Breast epithelium (tissue), 4 donors: ENCODE results near the gene MYD88. TPM values are rescaled to one million over a fixed set of nuclear protein-coding genes. Genes with fewer than 3 reads are reported as not detected.

Experiments
- DNase-seq, 2 donors: peaks; one replicate each; pipeline ENCODE4 v3.0.0-alpha.2; 2019; ENCODE audit warnings: low spot score in 2 of 2
- H3K27ac ChIP-seq, 2 donors: fragments of 200-600 bp; sonication (generic) in 1 of 2; one replicate each; pipeline ENCODE4 v1.5.1; 2016 to 2019; ENCODE audit warnings: mild to moderate bottlenecking in 1 of 2
- H3K27me3 ChIP-seq, 2 donors: fragments of 200-600 bp; sonication (generic) in 1 of 2; one replicate each; pipeline versions ENCODE4 v1.5.1 to v1.6.0; 2017 to 2019; ENCODE audit warnings: control low read depth in 1 of 2, mild to moderate bottlenecking in 1 of 2
- H3K36me3 ChIP-seq: fragments of 200-600 bp; one replicate; pipeline ENCODE4 v1.5.1; 2019
- H3K4me1 ChIP-seq, 2 donors: fragments of 200-600 bp; sonication (generic); one replicate each; pipeline ENCODE4 v1.5.1; 2016 to 2019; ENCODE audit warnings: control low read depth in 1 of 2
- H3K4me3 ChIP-seq, 3 donors: fragments of 200-600 bp; sonication (generic); 1 replicate in 2 of 3; 2 replicates in 1 of 3; pipeline ENCODE4 v1.5.1; 2016 to 2019; ENCODE audit warnings: mild to moderate bottlenecking in 3 of 3, moderate library complexity in 2 of 3
- H3K9me3 ChIP-seq, 2 donors: fragments of 200-600 bp; sonication (generic) in 1 of 2; one replicate each; pipeline ENCODE4 v1.5.1; 2016 to 2019; ENCODE audit warnings: control low read depth in 1 of 2
- POLR2A ChIP-seq: fragments of 450-650 bp; IDR thresholded peaks from one replicate; pipeline ENCODE4 v1.6.1; 2016; ENCODE audit warnings: antibody characterized with exemption, mild to moderate bottlenecking, moderate library complexity
- POLR2AphosphoS5 ChIP-seq, 3 donors: sonication (generic); formaldehyde crosslinking; IDR thresholded peaks; one replicate each; pipeline ENCODE4 v1.6.1; 2017; ENCODE audit warnings: antibody characterized with exemption in 3 of 3
- intact Hi-C: fragments of 100-400 bp; cut with DNase I; formaldehyde crosslinking; loops from one replicate; pipeline ENCODE4 v1.15.1; 2023; ENCODE audit warnings: low total_unique reads
- total RNA-seq, 3 donors: library from RNA; depleted of rRNA; stranded (reverse); fragments of >200 nt; gene quantifications; one replicate each; pipeline ENCODE4 v1.1.0, GENCODE V29; 2016
- TF ChIP-seq, protein P1 (sequence below), 3 donors: fragments of 450-650 bp; IDR thresholded peaks; one replicate each; pipeline ENCODE4 v1.5.1; 2016 to 2017; ENCODE audit warnings: antibody characterized with exemption in 3 of 3, mild to moderate bottlenecking in 3 of 3, moderate library complexity in 3 of 3

MYD88 gene
- total RNA-seq, 3 donors from 2014 or later = 33.4 to 36.0 (median 35.3) TPM

GRCh38 chr3:38141952-38142273 is 3.5 kb downstream of the MYD88 start:
- Histone ChIP-seq H3K4me3 (no peak overlapping the region), H3K27me3 (no peaks in the 10 kb centered on the region), H3K9me3 (peaks cover 0 to 2% of the 10 kb centered on the region in 2 donors), H3K4me1 (peaks cover 6 to 10% of the 10 kb centered on the region in 2 donors), H3K27ac (no peak overlapping the region), H3K36me3 (no peaks in the 10 kb centered on the region)
- intact Hi-C loops = no loop called here
- no peak for DNase-seq
- TF ChIP-seq, protein P1, sequence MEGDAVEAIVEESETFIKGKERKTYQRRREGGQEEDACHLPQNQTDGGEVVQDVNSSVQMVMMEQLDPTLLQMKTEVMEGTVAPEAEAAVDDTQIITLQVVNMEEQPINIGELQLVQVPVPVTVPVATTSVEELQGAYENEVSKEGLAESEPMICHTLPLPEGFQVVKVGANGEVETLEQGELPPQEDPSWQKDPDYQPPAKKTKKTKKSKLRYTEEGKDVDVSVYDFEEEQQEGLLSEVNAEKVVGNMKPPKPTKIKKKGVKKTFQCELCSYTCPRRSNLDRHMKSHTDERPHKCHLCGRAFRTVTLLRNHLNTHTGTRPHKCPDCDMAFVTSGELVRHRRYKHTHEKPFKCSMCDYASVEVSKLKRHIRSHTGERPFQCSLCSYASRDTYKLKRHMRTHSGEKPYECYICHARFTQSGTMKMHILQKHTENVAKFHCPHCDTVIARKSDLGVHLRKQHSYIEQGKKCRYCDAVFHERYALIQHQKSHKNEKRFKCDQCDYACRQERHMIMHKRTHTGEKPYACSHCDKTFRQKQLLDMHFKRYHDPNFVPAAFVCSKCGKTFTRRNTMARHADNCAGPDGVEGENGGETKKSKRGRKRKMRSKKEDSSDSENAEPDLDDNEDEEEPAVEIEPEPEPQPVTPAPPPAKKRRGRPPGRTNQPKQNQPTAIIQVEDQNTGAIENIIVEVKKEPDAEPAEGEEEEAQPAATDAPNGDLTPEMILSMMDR (IDR thresholded peaks at IDR 0.05) = no peak
- TF ChIP-seq POLR2AphosphoS5 (IDR thresholded peaks at IDR 0.05) (no peak), POLR2A (no peak)

GRCh38 chr3:38142959-38143358 is 4.5 kb downstream of the MYD88 start:
- Histone ChIP-seq H3K4me1 (peaks cover 6 to 7% of the 10 kb centered on the region in 2 donors), H3K27ac (no peak overlapping the region), H3K4me3 (no peak overlapping the region), H3K9me3 (peaks cover 0 to 7% of the 10 kb centered on the region in 2 donors), H3K27me3 (no peaks in the 10 kb centered on the region), H3K36me3 (no peaks in the 10 kb centered on the region)
- no peak for DNase-seq
- intact Hi-C loops = no loop called here
- no peak for TF ChIP-seq POLR2A
- TF ChIP-seq POLR2AphosphoS5 (IDR thresholded peaks at IDR 0.05) = no peak

- intact Hi-C loops = no loop called here
- no peak overlapping the region for H3K4me3 ChIP-seq
- TF ChIP-seq POLR2AphosphoS5 (IDR thresholded peaks at IDR 0.05) = no peak
- TF ChIP-seq POLR2A = no peak
- TF ChIP-seq, protein P1 (IDR thresholded peaks at IDR 0.05) = no peak
- no peaks in the 10 kb centered on the region for H3K27me3 ChIP-seq
- no peak for DNase-seq
- H3K36me3 ChIP-seq = no peaks in the 10 kb centered on the region
- H3K4me1 ChIP-seq = peaks cover 4 to 6% of the 10 kb centered on the region in 2 donors
- no peak overlapping the region for H3K27ac ChIP-seq
- peaks cover 0 to 7% of the 10 kb centered on the region in 2 donors for H3K9me3 ChIP-seq
Measured at GRCh38 chr3:38143511-38143910, 5.0 kb downstream of the MYD88 start.

DNA sequence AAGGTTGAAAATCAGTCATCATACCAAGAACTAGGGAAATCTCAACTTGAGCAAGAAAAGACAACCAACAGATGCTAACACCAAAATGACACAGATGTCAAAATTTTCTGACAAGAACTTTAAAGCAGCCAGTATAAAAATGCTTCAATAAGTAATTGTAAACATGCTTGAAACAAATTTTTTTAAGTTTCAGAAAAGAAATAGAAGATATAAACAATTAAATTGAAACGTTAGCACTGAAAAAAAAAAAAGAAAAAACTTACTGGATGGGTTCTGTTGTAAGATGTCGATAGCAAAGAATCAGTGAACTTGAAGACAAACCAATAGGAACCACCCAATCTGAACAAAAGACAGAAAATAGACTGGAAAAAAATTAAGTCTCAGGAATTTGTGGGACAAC is 8.0 kb downstream of the MYD88 start:
- H3K9me3 ChIP-seq = peaks cover 0 to 7% of the 10 kb centered on the region in 2 donors
- H3K36me3 ChIP-seq = no peaks in the 10 kb centered on the region
- H3K4me1 ChIP-seq = no peaks in the 10 kb centered on the region
- no peak overlapping the region for H3K27ac ChIP-seq
- intact Hi-C loops = no loop called here
- H3K27me3 ChIP-seq = no peaks in the 10 kb centered on the region
- H3K4me3 ChIP-seq = no peak overlapping the region
- no peak for DNase-seq
- TF ChIP-seq, protein P1 (IDR thresholded peaks at IDR 0.05) = no peak
- TF ChIP-seq POLR2A (no peak), POLR2AphosphoS5 (IDR thresholded peaks at IDR 0.05) (no peak)

DNA sequence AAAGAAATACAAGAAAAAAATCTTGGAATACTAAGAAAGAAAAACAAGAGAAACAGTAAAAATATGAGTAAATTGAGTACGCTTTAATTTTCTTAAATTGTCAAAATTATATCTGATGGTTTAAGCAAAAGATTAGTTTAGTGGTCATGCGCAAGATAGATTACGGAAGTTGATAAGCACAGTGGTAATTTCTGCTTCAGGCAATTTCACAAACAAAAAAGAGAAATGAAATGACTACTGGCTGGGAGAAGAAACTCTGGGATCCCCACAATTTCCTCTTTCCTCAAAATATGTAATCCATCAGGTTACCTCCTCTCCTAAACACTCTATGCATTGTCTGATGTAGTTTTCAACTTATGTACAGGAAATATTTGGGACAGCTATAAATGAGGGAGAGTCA is 9.0 kb downstream of the MYD88 start:
- no peak for DNase-seq
- no peak overlapping the region for H3K4me3 ChIP-seq
- intact Hi-C loops = no loop called here
- no peak overlapping the region for H3K27ac ChIP-seq
- no peaks in the 10 kb centered on the region for H3K27me3 ChIP-seq
- peaks cover 0 to 7% of the 10 kb centered on the region in 2 donors for H3K9me3 ChIP-seq
- no peaks in the 10 kb centered on the region for H3K36me3 ChIP-seq
- TF ChIP-seq, protein P1 (IDR thresholded peaks at IDR 0.05) = no peak
- TF ChIP-seq POLR2A (no peak), POLR2AphosphoS5 (IDR thresholded peaks at IDR 0.05) (no peak)
- no peaks in the 10 kb centered on the region for H3K4me1 ChIP-seq
